Endothelial cell of umbilical vein (primary cell): Measurements from ENCODE around the gene MEPE. TPM values are rescaled to one million over a fixed set of nuclear protein-coding genes. Genes with fewer than 3 reads are reported as not detected.

Experiments used
- BruUV-seq: library from RNA; stranded (reverse); fragments of 400-500 nt; replicated peaks from 2 replicates; lab custom pipeline; 2021; lab: Mats Ljungman, UMichigan
- CTCF ChIA-PET: fragments of 300-600, 350-600 bp; sonication (Branson Sonifier 250); formaldehyde crosslinking; loops from one replicate; lab custom pipeline; 2021; ENCODE audit warnings: antibody characterized with exemption, inconsistent platforms; lab: Charles Lee
- POLR2A ChIA-PET: fragments of 300-600, 350-600 bp; sonication (Branson Sonifier 250); formaldehyde crosslinking; loops from one replicate; lab custom pipeline; 2021; ENCODE audit warnings: antibody characterized with exemption, inconsistent platforms; lab: Charles Lee
- DNase-seq: peaks from one replicate; pipeline ENCODE4 v3.0.0-alpha.2; 2011; ENCODE audit warnings: low read depth, low spot score
- FAIRE-seq: peaks from 2 replicates; lab custom pipeline; 2011; peaks lifted over from hg19 to GRCh38; lab: Jason Lieb, UNC
- H2AFZ ChIP-seq: 2 replicates; pipeline ENCODE4 v1.6.0; 2012; ENCODE audit warnings: low read depth, low read length, control low read depth, inconsistent platforms
- H3K27ac ChIP-seq: 2 replicates; pipeline ENCODE4 v1.5.1; 2011; ENCODE audit warnings: low read depth, mild to moderate bottlenecking, control low read depth, low read length, moderate library complexity; ENCODE audit not compliant: insufficient read depth
- H3K27me3 ChIP-seq, 2 experiments: 2 replicates each; pipeline versions ENCODE4 v1.6.0 to v1.6.1; 2011; ENCODE audit warnings: low read length in 2 of 2, mixed read lengths in 1 of 2; ENCODE audit not compliant: control insufficient read depth in 2 of 2, insufficient read depth in 2 of 2
- H3K36me3 ChIP-seq, 2 experiments: 2 replicates in 1 of 2; 3 replicates in 1 of 2; pipeline ENCODE4 v1.5.1; 2011; ENCODE audit warnings: low read length in 2 of 2, mild to moderate bottlenecking in 1 of 2, moderate library complexity in 1 of 2; ENCODE audit not compliant: control insufficient read depth in 2 of 2, insufficient read depth in 2 of 2; ENCODE audit errors: extremely low read depth in 1 of 2
- H3K4me1 ChIP-seq: 3 replicates; pipeline ENCODE4 v1.5.1; 2011; ENCODE audit warnings: mild to moderate bottlenecking, low read length; ENCODE audit not compliant: control insufficient read depth, insufficient read depth; ENCODE audit errors: extremely low read depth
- H3K4me2 ChIP-seq: 2 replicates; pipeline ENCODE4 v1.6.1; 2011; ENCODE audit warnings: low read length, control low read depth, mixed read lengths; ENCODE audit not compliant: insufficient read depth
- H3K4me3 ChIP-seq, 3 experiments: fragments of 200-600 bp in 1 of 3; sonication (generic), shearing (Covaris generic) in 1 of 3; replicated peaks in 1 of 3; 2 replicates each; pipeline ENCODE4 v1.5.1; 2011 to 2016; ENCODE audit warnings: control low read depth in 3 of 3, low read length in 3 of 3, mild to moderate bottlenecking in 2 of 3, inconsistent platforms in 1 of 3, low read depth in 1 of 3, moderate library complexity in 1 of 3; ENCODE audit not compliant: insufficient read depth in 1 of 3
- H3K79me2 ChIP-seq: 2 replicates; pipeline ENCODE4 v1.6.0; 2012; ENCODE audit warnings: low read length, inconsistent platforms; ENCODE audit not compliant: control insufficient read depth, insufficient read depth
- H3K9ac ChIP-seq: replicated peaks from 2 replicates; pipeline ENCODE3; 2011; ENCODE audit warnings: low read length, control low read depth; ENCODE audit not compliant: insufficient read depth; ENCODE audit errors: extremely low read depth
- H3K9me1 ChIP-seq: replicated peaks from 3 replicates; pipeline ENCODE4 v1.6.0; 2011; ENCODE audit warnings: mild to moderate bottlenecking, low read length; ENCODE audit not compliant: control insufficient read depth, insufficient read depth; ENCODE audit errors: extremely low read depth
- H3K9me3 ChIP-seq: replicated peaks from 2 replicates; pipeline ENCODE4 v1.5.1; 2012; ENCODE audit warnings: low read length, inconsistent platforms; ENCODE audit not compliant: control insufficient read depth, insufficient read depth
- H4K20me1 ChIP-seq: replicated peaks from 2 replicates; pipeline ENCODE3; 2011; ENCODE audit warnings: mild to moderate bottlenecking, low read length; ENCODE audit not compliant: control insufficient read depth, insufficient read depth; ENCODE audit errors: extremely low read depth
- CTCF ChIP-seq, 2 donors: IDR thresholded peaks; 1 replicate in 1 of 2; 2 replicates in 1 of 2; pipeline ENCODE4 v1.5.1; 2011; ENCODE audit warnings: low read length in 2 of 2, mild to moderate bottlenecking in 2 of 2, moderate library complexity in 2 of 2, control low read depth in 1 of 2, inconsistent platforms in 1 of 2, low read depth in 1 of 2; ENCODE audit not compliant: insufficient read depth in 1 of 2; ENCODE audit errors: extremely low read depth in 1 of 2
- EZH2 ChIP-seq: IDR thresholded peaks from 2 replicates; pipeline ENCODE4 v1.6.1; 2012; ENCODE audit warnings: borderline replicate concordance, low read depth, mild to moderate bottlenecking, moderate library complexity, low read length, inconsistent platforms; ENCODE audit not compliant: severe bottlenecking
- FOS ChIP-seq: IDR thresholded peaks from 2 replicates; pipeline ENCODE4 v1.6.1; 2011; ENCODE audit warnings: mild to moderate bottlenecking, low read length, moderate library complexity, borderline replicate concordance; ENCODE audit not compliant: insufficient read depth
- GATA2 ChIP-seq: IDR thresholded peaks from 2 replicates; pipeline ENCODE4 v1.7.0; 2011; ENCODE audit warnings: low read depth, mild to moderate bottlenecking, moderate library complexity, mixed read lengths, low read length; ENCODE audit not compliant: insufficient read length, insufficient read depth
- JUN ChIP-seq: IDR thresholded peaks from 2 replicates; pipeline ENCODE4 v1.6.1; 2011; ENCODE audit warnings: borderline replicate concordance, low read depth; ENCODE audit not compliant: insufficient read length, insufficient read depth
- MAX ChIP-seq: IDR thresholded peaks from 2 replicates; pipeline ENCODE4 v1.6.1; 2011; ENCODE audit not compliant: insufficient read depth, insufficient read length
- MYC ChIP-seq: IDR thresholded peaks from one replicate; pipeline ENCODE4 v1.6.1; 2011; ENCODE audit warnings: mild to moderate bottlenecking, low read depth, low read length
- POLR2A ChIP-seq: IDR thresholded peaks from 2 replicates; pipeline ENCODE4 v1.6.1; 2012; ENCODE audit warnings: low read depth, mild to moderate bottlenecking, control low read depth, low read length
- POLR2AphosphoS5 ChIP-seq: IDR thresholded peaks from 2 replicates; pipeline ENCODE4 v1.6.1; 2012; ENCODE audit warnings: low read depth, mild to moderate bottlenecking, control low read depth, low read length, moderate library complexity; ENCODE audit not compliant: insufficient read depth
- dilution Hi-C: fragments of 300-500 bp; cut with MboI; formaldehyde crosslinking; loops from one replicate; pipeline ENCODE4 v1.15.0; 2019; ENCODE audit warnings: low sequenced_read_pairs; ENCODE audit not compliant: extremely low pct_ligation_motif_present
- intact Hi-C: fragments of 100-400 bp; cut with micrococcal nuclease; formaldehyde crosslinking; loops from one replicate; pipeline ENCODE4 v1.10.0; 2022
- polyA plus RNA-seq, 4 experiments: library from polyadenylated mRNA; depleted of rRNA in 3 of 4; stranded (reverse) in 3 of 4; unstranded in 1 of 4; fragments of >200 nt; gene quantifications; 2 replicates each; pipeline versions ENCODE4 v1.2.1 to v1.2.3, GENCODE V29; 2011 to 2012; ENCODE audit warnings: missing spikeins in 1 of 4
- total RNA-seq: library from RNA; stranded (reverse); gene quantifications from 2 replicates; pipeline ENCODE4 v1.2.3, GENCODE V29; 2021

Gene MEPE
- total and polyA plus RNA-seq, 2 donors (not counting 3 experiments of a cell fraction or from before 2014, with no cell fraction given): not detected

GRCh38 chr4:87849612-87850011 is 16.8 kb downstream of the MEPE start:
- Histone ChIP-seq H3K27ac (no peak overlapping the region), H3K4me2 (no peak overlapping the region), H3K9me1 (no peaks in the 10 kb centered on the region), H3K4me1 (no peaks in the 10 kb centered on the region), H3K9me3 (no peaks in the 10 kb centered on the region), H3K27me3 (no peaks in the 10 kb centered on the region), H2AFZ (no peak overlapping the region), H3K4me3 (no peak overlapping the region), H3K79me2 (no peaks in the 10 kb centered on the region), H3K36me3 (no peaks in the 10 kb centered on the region), H3K9ac (no peak overlapping the region), H4K20me1 (no peaks in the 10 kb centered on the region)
- ChIA-PET POLR2A (no interaction called here), CTCF (interaction anchor here (0.7 to 12.0 kb wide), 28 partner anchors 11 to 580 kb away, joined by 3 to 412 read pairs (median 5); partner anchors contain the start of genes HSD17B11 and SPP1)
- intact Hi-C loops (loop anchor here (1.0 to 10.0 kb wide), 4 partner anchors 170 to 665 kb away; no protein-coding TSS in a partner anchor), dilution Hi-C loops (no loop called here)
- DNase-seq (no peak), FAIRE-seq (no peak)
- no TSS peak for BruUV-seq
- TF ChIP-seq MAX (no peak), POLR2AphosphoS5 (no peak), CTCF (IDR thresholded peaks at IDR 0.05; ENCODE audit: extremely low read depth in 1 of 2, insufficient read depth in 1 of 2, low read depth in 1 of 2, low read length in 2 of 2) (no peak), FOS (no peak), GATA2 (no peak), EZH2 (no peak), JUN (no peak), MYC (no peak), POLR2A (no peak)
